Measurements from ENCODE around the gene CREG2.

CREG2 gene

GRCh38 chr2:101405351-101405899 is 18.1 kb upstream of the CREG2 start:
- no peak for DNase-seq

GRCh38 chr2:101403745-101404144 is 16.4 kb upstream of the CREG2 start:
- DNase-seq: no peak

- no peak for DNase-seq
Observed at GRCh38 chr2:101402630-101403029, 15.3 kb upstream of the CREG2 start.

GRCh38 chr2:101401906-101402305 is 14.6 kb upstream of the CREG2 start:
- no peak for DNase-seq

- DNase-seq: no peak
Observed at GRCh38 chr2:101401326-101401665, 14.0 kb upstream of the CREG2 start.

GRCh38 chr2:101400506-101401325 is 13.4 kb upstream of the CREG2 start:
- no peak for DNase-seq

GRCh38 chr2:101400048-101400447 is 12.7 kb upstream of the CREG2 start:
- DNase-seq: no peak

- DNase-seq: no peak
Observed at GRCh38 chr2:101399021-101399799, 11.9 kb upstream of the CREG2 start.

GRCh38 chr2:101398116-101398821 is 11.0 kb upstream of the CREG2 start:
- DNase-seq: no peak

- no peak for DNase-seq
Observed at GRCh38 chr2:101396316-101396717, 9.0 kb upstream of the CREG2 start.

- DNase-seq: no peak
Observed at GRCh38 chr2:101395545-101396315, 8.4 kb upstream of the CREG2 start.

GRCh38 chr2:101388232-101388631 is 929 bp upstream of the CREG2 start:
- DNase-seq: no peak

GRCh38 chr2:101386599-101387150 is 628 bp downstream of the CREG2 start:
- DNase-seq: no peak

- DNase-seq: no peak
Observed at GRCh38 chr2:101383016-101383541, 4.2 kb downstream of the CREG2 start.

- DNase-seq: no peak
Observed at GRCh38 chr2:101382442-101382841, 4.9 kb downstream of the CREG2 start.

GRCh38 chr2:101380376-101380775 is 6.9 kb downstream of the CREG2 start:
- no peak for DNase-seq

- no peak for DNase-seq
Observed at GRCh38 chr2:101379091-101379490, 8.2 kb downstream of the CREG2 start.

GRCh38 chr2:101375653-101376052 is 11.7 kb downstream of the CREG2 start:
- no peak for DNase-seq

- no peak for DNase-seq
Observed at GRCh38 chr2:101374821-101375561, 12.3 kb downstream of the CREG2 start.

- DNase-seq: no peak
Observed at GRCh38 chr2:101372792-101373191, 14.5 kb downstream of the CREG2 start.

GRCh38 chr2:101371636-101372035 is 15.7 kb downstream of the CREG2 start:
- DNase-seq: no peak
